Measurements from ENCODE around the gene PAM. TPM values are rescaled to one million over a fixed set of nuclear protein-coding genes. Genes with fewer than 3 reads are reported as not detected.

PAM gene
- total RNA-seq, 2 experiments from 2014 or later, result 92.8 to 103 TPM

DNA sequence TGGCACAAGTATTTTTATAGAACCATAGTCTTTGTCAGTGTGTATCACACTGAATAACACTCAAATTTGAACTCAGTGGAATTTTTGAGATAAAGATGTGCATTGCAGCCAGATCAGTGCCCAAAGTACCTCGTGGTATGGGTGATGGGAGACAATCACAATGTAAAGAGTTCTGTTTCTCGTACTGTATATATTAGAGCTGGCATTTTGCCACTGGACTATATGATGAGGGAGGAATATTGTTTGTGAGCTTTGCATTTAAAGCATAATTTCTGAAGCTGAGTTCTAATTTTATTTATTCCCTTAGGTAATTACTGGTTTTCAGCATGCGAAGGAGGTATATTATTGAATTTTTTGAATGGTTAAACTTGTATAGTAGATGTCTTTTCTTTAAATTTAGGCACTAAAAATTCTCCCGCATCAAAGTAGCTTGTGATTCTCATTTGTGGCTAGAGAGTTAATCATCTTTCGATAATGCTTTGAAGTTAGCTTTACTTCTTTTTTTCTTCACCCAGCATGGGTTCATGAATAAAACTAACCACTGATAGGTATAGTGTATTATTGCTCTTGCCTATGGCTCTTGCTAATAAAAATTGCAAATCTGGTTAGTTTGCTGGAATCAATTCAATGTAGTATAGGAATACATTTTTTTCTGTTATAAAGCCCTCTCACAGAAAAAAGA lies 43.1 kb downstream of the PAM start:
- ChIA-PET POLR2A (no interaction called here), CTCF (no interaction called here)

GRCh38 chr5:102799017-102799416 lies 43.9 kb downstream of the PAM start:
- POLR2A ChIA-PET, result no interaction called here

GRCh38 chr5:102800427-102800826 lies 45.3 kb downstream of the PAM start:
- CTCF ChIA-PET, result no interaction called here
- POLR2A ChIA-PET, result interaction anchor here (0.6 kb wide), 1 partner anchor 355 kb away, joined by 7 read pairs; no protein-coding TSS in a partner anchor

More at GRCh38 chr5:102799017-102799416, 43.9 kb downstream of the PAM start:
- CTCF ChIA-PET, result no interaction called here

DNA sequence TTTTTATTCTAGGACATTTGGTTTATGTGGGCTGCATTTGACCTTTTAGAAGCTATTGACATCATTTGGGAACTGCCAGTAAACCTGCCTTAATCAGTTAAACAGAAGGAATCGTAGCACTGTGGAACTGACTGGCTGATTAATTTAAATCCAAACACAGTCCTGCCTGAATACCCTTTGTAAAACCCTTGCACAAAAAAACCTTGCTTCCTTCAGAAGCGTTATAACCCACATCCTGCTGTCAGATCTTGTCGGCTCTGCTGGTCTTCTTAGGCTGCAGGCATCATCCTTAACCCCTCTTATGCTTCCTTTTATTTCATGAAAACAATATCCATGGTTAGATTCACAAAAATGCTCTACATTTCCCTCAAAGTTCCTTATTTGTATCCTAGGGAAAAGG lies 46.3 kb downstream of the PAM start:
- POLR2A ChIA-PET, result no interaction called here
- CTCF ChIA-PET, result no interaction called here

GRCh38 chr5:102802708-102803458 lies 47.8 kb downstream of the PAM start:
- CTCF ChIA-PET, result no interaction called here
- POLR2A ChIA-PET, result no interaction called here

GRCh38 chr5:102807878-102808502 lies 52.9 kb downstream of the PAM start:
- POLR2A ChIA-PET, result no interaction called here
- CTCF ChIA-PET, result no interaction called here

- POLR2A ChIA-PET, result no interaction called here
- CTCF ChIA-PET, result interaction anchor here (0.7 to 1.1 kb wide), 2 partner anchors 10 to 23 kb away, joined by 3 read pairs; no protein-coding TSS in a partner anchor
These were observed 53.9 kb downstream of the PAM start for GRCh38 chr5:102809033-102809432.

DNA sequence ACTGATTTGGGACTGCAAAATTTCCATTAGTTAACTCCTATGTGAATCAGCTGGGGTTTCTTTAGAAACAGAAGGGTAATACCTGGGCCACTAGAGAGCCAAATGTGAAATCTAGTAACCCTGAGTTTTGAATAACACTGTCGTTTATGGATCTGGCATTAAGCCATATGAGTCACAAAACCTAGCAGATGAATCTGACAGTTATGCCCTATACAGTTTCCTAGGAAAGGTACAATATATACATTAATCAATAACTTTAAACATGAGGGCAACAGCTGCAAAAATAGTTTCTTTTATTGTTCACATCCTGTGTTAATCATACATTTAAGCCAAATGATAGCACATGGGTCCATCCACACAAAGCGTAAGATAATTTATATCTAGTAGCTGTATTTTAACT lies 56.9 kb downstream of the PAM start:
- CTCF ChIA-PET, result interaction anchor here (0.9 kb wide), 1 partner anchor 12 kb away, joined by 4 read pairs; no protein-coding TSS in a partner anchor

GRCh38 chr5:102813740-102814139 lies 58.6 kb downstream of the PAM start:
- POLR2A ChIA-PET, result no interaction called here
- CTCF ChIA-PET, result no interaction called here

More for the DNA sequence above, 56.9 kb downstream of the PAM start:
- POLR2A ChIA-PET, result no interaction called here

DNA sequence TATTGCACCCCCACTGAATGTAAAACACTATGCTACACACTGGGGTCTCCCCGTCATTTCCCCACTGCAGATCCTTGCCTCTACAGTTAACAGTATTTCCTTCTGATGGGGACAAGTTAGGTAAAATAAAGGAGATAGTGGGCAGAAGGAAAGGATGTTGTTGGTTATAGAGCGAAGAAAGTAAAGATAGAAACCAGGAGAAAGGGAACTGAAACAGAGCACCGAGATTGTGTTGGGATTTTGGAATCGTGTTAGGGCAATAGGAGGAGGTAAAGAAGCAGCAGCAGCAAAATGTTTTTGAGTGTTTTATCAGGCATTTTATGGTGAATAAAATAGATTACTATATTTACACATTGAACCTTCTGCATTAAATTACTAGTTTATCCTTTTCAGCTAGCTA lies 60.0 kb downstream of the PAM start:
- ChIA-PET POLR2A (no interaction called here), CTCF (no interaction called here)

GRCh38 chr5:102815540-102816332 lies 60.6 kb downstream of the PAM start:
- ChIA-PET POLR2A (no interaction called here), CTCF (no interaction called here)

DNA sequence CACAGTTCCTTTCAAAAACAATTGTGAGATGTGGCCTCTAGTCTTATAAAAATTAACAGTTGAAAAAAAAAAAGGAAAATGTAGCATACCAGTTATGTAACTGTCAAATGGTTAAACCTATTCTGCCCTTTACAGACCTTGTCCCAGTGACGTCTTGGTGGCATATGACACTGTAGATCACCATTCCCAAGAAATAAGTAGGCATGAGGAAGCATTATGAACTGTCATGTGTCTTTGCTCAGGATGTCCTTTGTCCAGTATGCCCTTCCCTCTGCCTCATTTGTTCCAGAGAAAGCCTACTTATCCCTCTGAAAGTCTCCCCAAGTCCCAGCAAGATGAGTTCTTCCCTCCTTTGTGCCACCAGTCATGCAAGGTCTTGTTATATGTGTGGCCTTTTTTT lies 63.2 kb downstream of the PAM start:
- ChIA-PET CTCF (no interaction called here), POLR2A (no interaction called here)

DNA sequence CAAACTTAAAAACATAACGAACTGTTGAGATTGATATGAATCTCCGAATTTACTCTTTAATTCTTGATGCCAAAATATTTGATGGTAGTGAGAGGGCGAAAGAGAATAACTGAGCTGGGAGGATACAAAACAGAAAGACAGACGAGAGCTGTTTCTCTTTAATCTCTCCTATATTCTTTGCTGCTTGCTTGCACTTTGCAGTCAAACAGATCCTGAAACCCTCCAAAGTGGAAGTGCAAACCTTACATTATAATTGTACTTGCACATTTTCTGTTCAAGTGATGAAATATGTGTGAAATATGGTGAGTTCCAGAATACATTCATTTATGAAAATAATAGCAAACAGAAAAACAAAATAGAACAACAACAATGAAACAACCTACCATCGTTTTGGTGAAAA lies 63.8 kb downstream of the PAM start:
- CTCF ChIA-PET, result no interaction called here
- POLR2A ChIA-PET, result no interaction called here

- ChIA-PET CTCF (interaction anchor here (0.6 kb wide), 1 partner anchor 10 kb away, joined by 3 read pairs; no protein-coding TSS in a partner anchor), POLR2A (no interaction called here)
These were observed 64.5 kb downstream of the PAM start for GRCh38 chr5:102819634-102820033.

GRCh38 chr5:102823441-102823874 lies 68.4 kb downstream of the PAM start:
- ChIA-PET CTCF (interaction anchor here (1.0 kb wide), 1 partner anchor 11 kb away, joined by 4 read pairs; no protein-coding TSS in a partner anchor), POLR2A (no interaction called here)

DNA sequence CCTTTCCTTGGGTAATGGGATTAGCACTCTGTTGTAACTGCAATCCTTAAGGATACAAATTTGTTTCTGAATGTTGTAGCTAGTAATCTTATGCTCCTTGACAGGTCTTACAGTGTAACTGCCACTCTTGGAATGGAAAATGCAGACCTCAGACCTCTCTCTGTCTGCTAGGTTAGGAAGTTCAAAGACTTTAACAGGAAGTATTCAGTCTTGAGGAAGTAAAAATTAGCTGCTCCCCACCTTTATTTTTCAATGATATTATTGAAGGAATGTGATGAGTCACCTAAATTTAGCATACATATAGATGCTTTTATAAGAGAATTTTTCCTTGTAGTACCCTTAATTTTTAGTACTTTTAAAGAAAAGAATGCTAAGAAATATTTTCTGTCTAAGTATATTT lies 71.5 kb downstream of the PAM start:
- CTCF ChIA-PET, result interaction anchor here (1.2 kb wide), 1 partner anchor 46 kb away, joined by 3 read pairs; no protein-coding TSS in a partner anchor

DNA sequence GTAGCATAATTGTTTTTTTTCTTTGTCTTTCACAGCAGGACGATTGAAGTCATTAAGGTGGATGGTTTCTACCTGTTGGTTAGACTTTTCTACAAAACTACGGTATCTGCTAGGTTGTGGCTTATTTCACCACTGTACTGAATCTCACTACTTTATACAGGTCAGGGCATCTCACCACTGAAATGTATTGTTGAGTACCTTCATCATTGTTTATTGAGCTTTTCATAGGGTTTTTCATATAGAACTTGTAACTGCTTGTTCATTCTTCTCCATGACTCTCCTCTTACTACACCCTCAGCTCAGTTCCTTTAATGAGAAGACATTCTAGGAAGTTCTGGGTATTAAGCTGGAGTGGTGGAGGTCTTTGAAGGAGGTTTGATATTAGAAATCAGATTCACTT lies 75.1 kb downstream of the PAM start:
- CTCF ChIA-PET, result no interaction called here
- POLR2A ChIA-PET, result no interaction called here

More for the DNA sequence above, 71.5 kb downstream of the PAM start:
- POLR2A ChIA-PET, result no interaction called here

- ChIA-PET CTCF (interaction anchor here (0.8 kb wide), 1 partner anchor 23 kb away, joined by 3 read pairs; no protein-coding TSS in a partner anchor), POLR2A (no interaction called here)
These were observed 77.3 kb downstream of the PAM start for GRCh38 chr5:102832445-102832844.

- CTCF ChIA-PET, result no interaction called here
- POLR2A ChIA-PET, result no interaction called here
These were observed 78.0 kb downstream of the PAM start for GRCh38 chr5:102833146-102833545.

DNA sequence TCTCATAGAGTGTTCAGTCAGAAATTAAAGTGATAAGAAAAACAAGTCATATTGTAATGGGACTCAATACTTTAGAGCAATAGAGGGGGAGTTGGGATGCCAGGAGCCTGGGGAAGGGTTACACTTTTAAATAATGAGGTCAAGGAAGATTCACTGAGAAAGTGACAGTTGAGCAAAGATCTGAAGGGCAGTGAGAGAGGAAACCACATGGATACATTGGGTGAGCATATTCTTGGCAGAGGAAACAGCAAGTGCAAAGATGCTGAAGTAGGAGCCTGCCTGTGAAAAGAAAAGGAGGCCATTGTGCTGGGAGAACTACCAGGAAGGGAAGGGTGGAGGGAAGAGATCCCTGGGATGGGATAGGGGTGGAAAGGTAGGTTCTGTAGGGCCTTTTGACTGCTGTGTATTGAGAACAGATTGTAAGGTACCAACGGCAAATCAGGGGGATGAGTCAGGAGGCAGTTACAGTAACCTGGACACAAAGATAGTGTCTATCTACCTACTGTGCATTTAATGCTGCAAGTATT lies 79.4 kb downstream of the PAM start:
- ChIA-PET CTCF (no interaction called here), POLR2A (no interaction called here)
